Measurements from ENCODE around the gene OR8A1. TPM values are rescaled to one million over a fixed set of nuclear protein-coding genes. Genes with fewer than 3 reads are reported as not detected.

OR8A1 gene
- not detected for polyA plus RNA-seq (2013, experiment 1 of 2; ENCODE audit: insufficient read length)
- not detected for polyA plus RNA-seq (2013, experiment 2 of 2; ENCODE audit: insufficient read length)

DNA sequence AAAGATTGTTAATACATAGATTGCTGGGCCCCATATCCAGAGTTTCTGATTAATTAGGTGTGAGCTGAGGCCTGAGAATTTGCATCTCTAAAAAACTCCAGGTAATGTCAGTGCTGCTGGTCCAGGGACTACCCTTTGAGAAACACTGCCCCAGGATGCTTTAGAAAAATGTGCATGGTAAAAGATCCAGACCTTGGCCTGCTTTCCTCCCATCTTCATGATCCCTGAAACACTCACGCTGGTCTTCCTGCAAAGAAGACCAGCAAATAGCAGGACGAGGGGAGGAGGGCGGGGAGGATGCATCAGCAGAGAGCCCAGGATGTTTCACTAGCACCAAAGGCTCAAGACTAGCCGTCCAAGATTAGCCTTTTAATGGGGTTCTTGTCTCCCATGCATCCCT is at the start of gene OR8A1:
Gene OR8A1, plus strand, starts transcription at position 301 of the 400 bp plus-strand sequence. CDS start 123 bp downstream, outside the sequence.
- no peak for DNase-seq

DNA sequence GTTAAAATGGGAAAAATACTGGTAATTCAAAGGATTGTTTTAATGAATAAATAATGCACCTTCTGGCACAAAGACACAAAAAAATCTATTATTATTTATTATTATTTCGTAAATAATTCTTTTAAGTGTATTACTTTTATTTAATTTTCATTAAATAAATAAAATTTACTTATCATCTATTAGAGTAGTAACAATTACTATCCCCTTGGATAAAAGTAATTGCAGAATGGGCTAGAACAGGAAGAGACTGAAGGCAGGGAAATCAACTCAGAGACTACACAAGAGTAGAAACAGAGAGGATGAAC is 49.3 kb upstream of the OR8A1 start:
- no peak for DNase-seq

DNA sequence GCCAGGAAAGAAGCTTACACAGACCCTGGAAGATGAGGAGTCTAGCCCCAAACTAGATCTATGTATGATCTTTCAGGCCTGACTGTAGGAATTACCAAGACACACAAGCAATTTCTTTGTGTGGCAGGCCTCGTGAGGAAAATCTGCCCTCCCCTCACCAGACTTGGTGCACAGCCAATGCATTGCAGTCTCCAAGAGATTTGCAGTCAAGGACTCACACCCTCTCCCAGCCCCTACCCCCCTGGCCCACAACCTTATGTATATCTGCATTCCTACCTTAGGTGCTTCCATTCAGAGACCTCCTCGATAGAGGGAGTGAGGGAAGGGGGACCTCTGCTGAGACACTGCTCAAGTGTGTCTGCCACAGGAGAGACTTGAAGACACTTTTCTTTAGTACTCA is 36.2 kb upstream of the OR8A1 start:
- no peak for DNase-seq

DNA sequence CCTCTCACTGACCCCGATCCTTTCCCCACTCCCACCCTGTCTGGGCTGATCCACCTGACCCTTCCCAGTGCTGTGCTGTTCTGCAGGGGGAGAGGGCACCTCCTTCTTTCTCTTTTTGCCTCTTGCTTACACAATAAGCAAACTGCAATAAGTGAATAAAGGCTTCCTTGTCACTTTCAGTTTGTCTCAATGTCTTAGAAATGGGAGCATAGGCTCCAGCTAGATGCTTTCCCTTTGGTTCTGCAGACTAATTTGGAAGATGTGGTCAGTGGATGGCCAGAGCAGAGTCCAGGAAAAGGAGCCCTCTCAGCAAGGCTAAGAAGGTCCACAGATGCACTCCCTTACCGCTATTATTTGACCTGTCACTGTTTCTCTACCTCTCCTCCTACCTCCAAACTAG is 35.7 kb upstream of the OR8A1 start:
- DNase-seq = no peak

DNA sequence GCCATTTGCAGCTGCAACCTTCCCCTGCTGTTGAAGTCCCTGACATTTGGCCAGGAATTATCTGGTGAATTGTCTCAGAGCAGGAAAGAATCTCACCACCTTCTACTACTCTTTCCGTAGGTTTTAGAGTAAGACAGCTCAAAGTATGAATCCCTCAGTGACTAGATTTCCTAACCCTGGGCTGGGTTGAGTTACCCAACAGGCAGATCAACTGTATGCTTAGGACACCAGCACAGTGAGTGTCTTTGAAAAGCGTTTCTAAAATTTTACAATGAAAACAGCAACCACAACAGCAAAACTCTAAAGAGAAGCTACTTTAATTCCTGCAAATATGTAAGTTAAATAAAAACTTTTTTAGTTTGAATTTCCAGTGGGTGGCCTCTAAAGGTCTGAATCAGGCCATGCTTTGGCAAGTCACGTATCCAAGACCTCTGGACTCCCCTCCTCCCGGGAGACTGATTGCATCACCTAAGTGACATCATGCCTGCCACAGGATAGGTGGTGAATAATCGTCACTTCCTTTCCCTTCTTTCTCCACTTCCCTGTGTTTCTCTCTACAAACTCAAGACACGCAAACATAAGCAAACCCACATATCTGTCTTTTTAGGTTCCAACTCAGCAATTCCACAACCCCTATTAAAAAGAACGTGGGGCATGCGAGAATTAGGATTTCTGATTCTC is 34.1 kb upstream of the OR8A1 start:
- DNase-seq = peak; percentile 15

DNA sequence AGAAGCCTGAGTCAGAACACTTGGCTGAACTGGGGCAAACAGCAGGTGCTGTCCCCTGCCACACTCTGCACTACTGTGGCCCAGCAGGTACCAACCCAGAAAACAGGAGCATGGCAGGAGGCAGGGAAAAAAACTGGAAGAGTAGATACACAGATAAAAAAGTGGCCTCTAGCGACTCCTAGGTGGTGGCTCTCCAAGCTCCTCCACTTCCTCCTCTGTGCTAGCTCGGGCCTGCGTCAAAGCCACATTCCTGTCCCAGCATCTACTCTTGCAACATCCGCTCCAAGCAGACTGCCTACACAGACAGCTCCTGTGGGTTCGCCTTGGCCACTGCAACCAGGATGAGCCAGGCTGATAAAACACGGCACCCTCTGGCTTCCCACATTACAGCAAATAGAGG is 33.3 kb upstream of the OR8A1 start:
- peak; percentile 55 for DNase-seq

DNA sequence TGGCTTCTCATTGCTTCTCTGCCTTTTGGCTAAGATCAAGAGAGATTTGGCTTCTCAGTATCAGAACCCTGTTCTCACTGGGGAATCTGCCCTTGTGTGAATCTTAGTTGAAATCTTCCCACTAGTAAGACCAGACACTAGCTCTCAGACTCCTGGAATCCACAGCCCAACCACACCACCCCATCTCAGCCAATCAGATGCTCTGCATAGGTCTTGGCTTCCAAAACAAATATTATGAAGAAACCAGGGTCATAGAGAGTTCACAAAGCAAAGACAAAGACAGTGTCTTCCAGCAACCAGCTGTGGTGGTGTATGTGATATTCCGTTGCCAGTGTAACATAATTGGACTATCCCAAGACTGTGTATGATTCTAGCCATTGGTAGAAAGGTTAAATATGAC is 31.8 kb upstream of the OR8A1 start:
- DNase-seq = peak; percentile 51

DNA sequence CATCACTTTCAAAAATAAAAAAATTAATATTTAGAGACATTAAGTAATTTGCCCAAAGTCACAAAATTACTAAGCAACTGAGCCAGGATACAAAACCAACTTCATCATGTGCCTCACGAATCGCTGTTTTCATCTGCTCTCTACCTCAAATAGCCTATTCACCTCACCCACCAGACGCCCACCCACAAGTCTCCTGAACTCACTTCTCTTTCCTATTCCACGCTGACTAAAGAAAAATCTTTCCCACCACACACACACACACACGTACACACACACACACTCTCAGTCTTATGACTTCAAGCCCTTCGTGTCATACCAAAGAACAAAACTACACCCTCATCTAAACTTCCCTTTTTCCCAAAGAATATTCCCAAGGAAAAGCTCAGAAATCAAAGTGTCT is 28.6 kb upstream of the OR8A1 start:
- no peak for DNase-seq

DNA sequence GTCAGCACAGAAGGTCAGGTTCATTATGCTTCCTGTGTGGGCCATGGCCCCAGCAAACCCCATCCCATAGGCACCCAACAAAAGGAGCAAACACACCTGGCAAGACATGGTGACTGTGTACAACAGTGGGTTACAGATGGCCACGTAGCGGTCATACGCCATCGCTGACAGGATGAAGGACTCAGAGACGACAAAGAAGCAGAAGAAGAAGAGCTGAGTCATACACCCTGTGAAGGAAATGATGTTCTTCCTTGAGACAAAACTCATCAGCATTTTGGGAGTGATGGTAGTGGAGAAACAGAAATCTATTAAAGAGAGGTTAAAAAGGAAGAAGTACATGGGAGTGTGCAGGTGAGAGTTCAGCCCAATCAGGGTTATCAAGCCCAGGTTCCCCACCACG is 26.7 kb upstream of the OR8A1 start:
- DNase-seq = no peak

DNA sequence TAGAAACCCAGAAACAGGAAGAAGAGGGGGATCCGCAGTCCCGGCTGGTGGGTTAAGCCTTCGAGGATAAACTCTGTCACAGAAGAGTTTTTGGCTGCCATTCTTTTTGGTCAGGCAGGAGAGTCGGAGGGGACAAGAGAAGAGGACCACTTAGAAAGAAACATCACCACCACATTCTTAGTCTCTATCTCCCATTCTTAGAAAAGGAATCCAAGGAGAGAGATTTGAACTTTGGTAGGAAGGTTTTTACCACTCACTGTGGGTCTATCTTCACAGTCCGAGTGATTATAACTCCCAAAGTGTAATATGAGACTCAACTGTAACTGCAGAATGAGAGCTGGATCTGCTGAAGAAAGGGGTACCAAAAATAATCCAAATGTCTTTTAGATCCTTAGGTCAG is 26.2 kb upstream of the OR8A1 start, which contains the start of gene OR8B12:
Gene OR8B12, minus strand, starts transcription at position 101 of the 400 bp plus-strand sequence. Its CDS starts 0 bp downstream, at position 101.
- no peak for DNase-seq

DNA sequence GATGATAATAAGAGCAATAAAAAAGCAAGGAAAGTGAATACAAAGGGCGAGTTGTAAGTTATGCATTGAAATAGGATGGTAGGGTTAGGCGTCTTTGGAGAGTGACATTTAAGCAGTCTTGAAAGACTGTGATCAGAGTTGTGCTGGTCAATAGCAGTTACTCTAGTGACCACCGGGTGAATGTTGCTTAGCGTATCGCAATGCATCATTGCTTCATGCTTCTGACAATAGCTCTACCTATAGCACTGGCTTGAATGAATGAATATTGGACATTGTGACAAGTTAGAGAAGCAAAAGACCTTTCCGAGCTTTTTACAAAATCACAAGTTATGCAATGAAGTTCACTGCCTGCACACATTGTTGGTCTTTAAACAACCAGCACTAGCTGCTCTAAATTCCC is 18.6 kb upstream of the OR8A1 start:
- DNase-seq = no peak

DNA sequence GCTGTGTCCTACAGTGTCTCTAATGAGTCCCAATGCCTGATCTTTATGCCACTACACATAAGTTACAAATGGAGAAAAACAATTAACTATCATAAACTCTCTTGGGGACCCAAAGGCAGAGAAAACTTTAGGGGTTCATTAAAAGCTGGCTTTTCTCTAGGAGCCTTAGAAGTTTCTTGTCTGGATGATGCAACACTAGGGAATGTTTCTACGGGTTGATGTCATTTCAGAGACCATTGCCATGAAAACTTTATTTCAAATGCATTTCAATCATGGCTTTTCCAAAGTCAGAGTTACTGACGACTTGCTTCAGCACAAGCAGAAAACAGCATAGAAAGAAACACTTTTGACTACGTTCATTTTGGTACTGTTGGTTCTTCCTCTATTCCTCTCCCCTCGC is 17.8 kb upstream of the OR8A1 start:
- no peak for DNase-seq

DNA sequence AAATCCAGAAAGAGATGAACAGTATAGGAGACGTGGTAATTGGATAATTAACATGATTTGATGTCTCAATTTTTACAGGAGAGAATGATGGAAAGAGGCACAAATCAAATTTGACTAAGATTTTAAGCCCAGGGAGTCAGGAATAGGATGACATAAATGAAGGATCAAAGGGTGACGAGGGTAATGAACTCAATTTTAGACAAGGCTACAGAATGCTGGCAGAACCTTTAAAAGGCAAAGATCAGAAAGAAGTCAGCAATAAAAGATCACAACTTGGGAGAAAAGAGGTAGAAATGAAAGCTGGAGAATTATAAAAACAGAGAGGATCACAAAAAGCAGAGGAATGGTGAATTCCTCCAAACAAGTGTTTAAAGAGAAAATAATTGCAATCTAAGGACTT is 13.0 kb upstream of the OR8A1 start:
- DNase-seq = no peak

DNA sequence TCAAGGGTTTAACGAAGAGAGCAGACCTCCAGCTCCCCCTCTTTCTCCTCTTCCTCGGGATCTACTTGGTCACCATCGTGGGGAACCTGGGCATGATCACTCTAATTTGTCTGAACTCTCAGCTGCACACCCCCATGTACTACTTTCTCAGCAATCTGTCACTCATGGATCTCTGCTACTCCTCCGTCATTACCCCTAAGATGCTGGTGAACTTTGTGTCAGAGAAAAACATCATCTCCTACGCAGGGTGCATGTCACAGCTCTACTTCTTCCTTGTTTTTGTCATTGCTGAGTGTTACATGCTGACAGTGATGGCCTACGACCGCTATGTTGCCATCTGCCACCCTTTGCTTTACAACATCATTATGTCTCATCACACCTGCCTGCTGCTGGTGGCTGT is 363 bp downstream of the OR8A1 start:
- no peak for DNase-seq

DNA sequence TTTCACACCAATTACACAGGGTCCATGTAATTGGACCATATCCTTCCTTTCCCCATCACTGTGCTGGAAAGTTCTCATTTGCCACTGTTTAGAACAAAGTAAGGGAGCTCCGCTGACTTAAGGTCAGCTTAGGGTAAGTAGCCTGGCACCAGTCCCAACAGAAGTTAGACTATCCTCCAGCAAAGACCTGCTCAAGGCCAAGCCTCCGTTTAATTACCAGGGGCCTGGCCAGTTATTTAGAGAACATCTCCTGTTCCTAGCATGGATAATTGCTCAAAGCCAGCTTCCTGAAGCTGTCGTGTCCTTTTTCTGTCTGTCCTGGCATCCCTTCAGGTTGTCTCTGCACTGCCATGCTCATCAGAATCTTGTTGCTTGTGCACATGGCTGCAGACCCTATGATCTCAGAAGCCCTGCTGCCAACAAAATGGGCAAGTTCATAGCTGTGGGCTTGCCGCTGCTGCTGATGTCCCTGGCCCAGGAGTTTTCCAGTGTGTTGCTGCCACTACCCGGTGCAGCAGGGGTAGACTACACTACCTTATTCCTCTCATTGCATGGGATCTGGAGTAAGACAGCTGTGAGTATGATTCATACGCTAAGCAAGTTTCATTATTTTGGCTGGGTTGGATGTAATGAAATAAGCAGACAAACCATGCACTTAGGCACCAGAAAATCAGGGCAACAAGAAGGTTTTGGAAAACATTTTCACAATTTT is 8.1 kb downstream of the OR8A1 start:
- no peak for DNase-seq

DNA sequence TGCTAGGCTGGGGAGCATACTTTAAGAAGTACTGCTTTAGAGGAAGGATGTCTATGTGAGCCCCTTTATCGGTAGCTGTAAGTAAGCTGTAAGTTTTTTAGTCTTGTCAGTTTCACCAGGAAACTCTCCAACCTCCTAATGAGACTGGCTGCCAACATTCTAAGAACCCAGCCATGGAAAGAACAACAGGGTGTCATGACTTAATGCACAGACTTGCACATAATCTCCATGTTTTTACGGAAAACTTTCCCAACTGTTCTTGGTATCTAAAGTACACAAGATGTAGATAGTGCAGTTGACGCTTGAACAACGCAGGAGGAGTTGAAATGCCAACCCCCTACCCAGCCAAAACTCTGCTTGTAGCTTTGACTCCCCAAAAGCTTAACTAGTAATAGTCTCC is 9.0 kb downstream of the OR8A1 start:
- DNase-seq = no peak

DNA sequence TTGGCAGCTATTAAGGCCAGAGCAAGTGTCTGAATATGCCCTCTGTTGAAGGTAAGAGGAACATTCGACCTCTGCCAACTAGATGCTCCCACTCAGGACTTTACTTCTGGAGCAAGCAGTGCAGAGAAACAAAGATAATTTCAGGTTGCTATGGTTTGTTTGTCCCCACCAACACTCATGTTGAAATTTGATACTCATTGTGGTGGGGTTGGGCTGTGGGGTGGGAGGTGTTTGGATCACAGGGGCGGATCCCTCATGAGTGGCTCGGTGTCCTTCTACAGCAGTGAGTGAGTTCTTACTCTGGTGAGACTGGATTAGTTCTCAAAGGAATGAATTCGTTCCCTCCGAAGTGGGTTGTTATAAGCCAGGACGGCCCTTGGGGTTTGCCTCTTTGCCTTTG is 12.0 kb downstream of the OR8A1 start:
- no peak for DNase-seq

DNA sequence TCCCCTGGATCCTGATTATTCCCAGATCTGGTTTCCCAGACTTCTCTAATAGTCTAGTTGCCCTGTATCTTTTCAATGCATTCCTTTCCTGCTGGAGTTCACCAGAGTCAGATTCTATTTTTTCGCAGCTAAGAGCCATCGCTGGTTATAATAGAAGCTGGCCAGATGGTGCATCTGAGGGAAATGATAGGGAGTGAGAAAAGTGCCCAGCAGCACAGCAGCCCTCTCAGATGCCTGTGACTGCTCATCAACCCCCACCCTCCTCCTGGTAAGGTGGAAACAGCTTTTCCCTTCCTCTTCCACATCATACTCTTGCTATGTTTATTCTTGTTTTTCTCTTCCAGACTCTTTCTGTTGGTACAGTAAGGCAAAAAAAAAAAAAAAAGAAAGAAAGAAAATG is 12.8 kb downstream of the OR8A1 start:
- DNase-seq = no peak

DNA sequence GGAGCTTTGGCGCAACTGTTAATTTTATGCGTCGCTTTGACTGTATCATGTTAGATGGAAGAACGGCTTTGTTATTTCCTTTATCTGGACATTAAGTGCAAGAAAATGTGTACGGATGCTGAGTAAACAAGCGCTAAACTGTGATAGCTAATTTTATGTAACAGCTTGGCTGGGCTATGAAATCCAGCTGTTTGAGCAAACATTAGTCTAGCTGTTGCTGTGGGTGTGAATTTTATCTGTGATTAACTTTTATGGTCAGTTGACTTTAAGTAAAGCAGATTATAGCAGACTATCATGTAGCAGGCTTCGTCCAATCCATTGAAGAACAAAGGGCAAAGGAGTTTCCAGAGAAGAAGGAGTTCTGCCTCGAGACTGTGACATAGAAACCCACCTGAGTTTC is 14.0 kb downstream of the OR8A1 start:
- DNase-seq = no peak

DNA sequence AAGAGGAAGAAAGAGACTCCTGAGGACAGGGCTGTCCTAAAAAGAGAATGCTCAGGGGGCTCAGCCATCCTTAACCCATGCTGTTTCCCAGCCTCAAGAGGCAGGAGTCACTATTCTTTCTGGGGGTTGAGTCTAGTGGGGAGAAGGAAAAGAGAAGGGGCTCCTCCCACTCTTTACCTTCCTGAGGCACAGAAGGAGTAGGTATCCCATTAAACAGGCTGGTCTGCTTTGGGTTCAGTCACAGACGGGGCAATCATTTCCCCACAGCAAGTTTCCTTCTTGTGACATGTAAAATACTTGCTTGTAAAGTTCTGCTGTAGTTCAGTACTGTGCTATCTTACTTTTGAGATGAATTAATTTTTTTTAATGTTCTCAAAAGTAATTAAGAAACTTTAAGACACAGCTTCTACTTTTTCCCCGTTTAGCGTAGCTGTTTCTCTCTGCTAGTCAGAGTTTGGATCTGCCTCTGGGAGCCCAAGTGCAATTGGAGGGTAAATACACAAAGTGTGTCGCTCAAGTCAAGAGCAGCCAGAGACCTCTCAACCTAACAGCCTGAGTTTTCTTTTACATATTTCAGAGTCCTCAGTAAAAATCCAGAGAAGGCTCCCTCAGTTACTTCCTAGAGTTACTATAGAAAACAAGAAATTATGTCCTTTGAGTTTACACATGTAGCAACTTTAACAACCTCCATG is 15.0 kb downstream of the OR8A1 start:
- DNase-seq = no peak

DNA sequence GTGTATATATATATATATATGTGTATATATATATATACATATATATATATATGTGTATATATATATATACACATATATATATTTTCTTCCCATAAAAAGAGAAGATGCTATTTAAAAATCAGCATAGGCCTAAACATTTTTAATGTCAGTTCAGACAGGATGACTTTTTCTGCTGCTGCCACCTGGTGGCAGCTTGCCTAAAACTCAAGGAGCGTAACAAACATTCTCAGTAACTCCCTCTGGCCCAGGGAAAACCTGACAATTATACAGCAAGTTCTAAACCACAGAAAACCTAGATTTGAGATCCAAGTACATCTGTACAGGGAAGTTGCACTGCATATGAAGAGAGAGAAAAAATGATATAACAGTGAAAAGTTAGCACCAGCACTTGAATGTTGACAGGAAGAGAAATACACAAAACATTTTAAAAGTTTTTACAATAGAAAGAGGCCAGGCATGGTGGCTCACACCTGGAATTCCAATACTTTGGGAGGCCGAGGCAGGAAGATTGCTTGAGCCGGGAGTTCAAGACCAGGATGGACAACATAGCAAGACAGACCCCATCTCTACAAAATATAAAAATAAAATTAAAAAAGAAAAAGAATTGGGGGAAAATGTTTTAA is 16.6 kb downstream of the OR8A1 start:
- DNase-seq = peak; percentile 59

DNA sequence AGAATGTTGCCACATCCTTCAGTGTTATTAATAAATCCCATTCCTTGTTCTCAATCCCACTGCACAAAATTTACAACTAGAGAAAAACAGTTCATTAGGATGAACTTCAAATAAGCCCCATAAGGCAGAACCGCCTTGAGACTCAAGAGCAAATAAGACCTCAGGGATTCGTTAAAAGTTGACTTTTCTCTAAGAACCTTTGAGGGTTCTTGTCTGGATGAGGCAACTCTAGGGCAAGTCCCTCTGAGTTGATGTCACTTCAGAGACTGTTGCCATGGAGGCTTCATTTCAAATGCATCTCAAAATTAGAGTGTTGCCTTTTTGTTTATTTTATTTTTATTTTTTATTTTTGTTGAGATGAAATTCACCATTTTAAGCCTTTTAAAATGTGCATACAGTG is 21.6 kb downstream of the OR8A1 start:
- no peak for DNase-seq

DNA sequence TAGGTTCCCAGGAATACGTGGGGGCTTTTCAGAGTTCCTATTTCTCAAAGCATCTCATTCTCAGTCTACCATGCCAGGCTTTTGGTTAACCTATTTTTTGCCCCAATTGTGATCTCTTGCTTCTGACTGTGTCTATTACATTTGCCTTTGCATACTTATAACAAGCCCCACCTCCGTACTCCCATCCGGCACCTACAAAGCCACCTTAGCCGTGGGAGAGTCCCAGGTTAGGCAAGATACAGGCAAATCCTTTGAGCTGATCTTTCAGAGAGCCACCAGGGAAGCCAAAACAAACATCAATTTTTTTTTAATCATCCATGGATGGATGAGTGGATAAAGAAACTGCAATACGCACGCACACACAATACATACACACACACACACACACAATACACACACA is 22.8 kb downstream of the OR8A1 start:
- DNase-seq = no peak
